Measurements from ENCODE around the gene HOXC13.

The HOXC13 gene, protein sequence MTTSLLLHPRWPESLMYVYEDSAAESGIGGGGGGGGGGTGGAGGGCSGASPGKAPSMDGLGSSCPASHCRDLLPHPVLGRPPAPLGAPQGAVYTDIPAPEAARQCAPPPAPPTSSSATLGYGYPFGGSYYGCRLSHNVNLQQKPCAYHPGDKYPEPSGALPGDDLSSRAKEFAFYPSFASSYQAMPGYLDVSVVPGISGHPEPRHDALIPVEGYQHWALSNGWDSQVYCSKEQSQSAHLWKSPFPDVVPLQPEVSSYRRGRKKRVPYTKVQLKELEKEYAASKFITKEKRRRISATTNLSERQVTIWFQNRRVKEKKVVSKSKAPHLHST

DNA sequence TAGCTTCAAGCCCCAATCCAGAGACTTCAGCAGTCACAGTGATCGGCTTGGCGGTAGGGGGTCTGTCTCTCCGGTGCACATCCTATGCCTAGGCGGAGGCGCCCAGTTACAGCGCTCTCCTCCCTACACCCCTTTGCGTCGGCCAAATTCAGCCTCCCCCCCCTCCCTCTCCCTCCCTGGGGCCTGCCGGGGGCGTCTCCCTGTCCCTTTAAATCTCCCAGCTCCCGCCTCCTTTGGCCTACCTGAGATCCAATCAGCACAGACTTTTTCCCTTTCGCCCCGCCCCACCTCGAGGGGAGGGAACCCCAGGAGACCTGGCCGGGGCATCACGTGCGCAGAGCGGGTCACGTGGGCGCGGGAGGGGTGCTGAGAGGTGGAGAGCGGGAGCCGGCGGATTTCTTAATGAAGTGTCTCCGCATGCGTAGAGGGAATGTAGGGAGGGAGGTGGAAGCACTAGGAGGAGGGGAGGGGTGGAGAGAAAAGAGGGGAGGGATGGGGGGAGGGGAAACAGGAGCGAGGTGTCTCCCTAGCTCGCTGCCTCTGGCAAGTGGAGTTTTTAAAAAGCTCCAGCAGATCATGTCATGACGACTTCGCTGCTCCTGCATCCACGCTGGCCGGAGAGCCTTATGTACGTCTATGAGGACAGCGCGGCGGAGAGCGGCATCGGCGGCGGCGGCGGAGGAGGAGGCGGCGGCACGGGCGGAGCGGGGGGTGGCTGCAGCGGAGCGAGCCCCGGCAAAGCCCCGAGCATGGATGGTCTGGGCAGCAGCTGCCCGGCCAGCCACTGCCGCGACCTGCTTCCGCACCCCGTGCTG lies at the start of gene HOXC13:
TSS of gene HOXC13 (plus strand) at position 506 of the 815 bp plus-strand sequence. CDS start at position 582, 76 bp downstream.
- DNase-seq = no peak

- no peak for DNase-seq
Observed at GRCh38 chr12:53890081-53890480, 48.5 kb upstream of the HOXC13 start.

GRCh38 chr12:53892762-53893395 lies 45.8 kb upstream of the HOXC13 start:
- no peak for DNase-seq

- DNase-seq = no peak
Observed at GRCh38 chr12:53899230-53899629, 39.4 kb upstream of the HOXC13 start.

DNA sequence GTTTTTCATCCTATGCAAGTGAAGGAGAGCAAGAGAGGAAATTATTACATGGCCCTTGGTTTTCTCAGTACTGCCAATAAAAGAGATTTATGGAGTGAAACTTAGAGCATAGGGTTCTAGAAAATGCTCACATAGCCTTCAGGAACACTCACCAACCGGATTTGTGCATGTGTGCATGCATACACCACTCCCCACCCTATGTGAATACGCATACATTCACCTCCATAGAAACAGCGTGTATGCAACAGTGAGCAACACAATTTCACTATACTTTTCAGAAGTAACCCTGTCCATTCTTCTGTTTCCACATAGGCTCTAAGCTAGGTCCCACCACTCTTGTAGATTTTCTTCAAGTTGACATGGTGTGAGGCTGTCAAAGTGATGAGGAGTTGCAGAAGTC lies 31.5 kb upstream of the HOXC13 start:
- DNase-seq = no peak

DNA sequence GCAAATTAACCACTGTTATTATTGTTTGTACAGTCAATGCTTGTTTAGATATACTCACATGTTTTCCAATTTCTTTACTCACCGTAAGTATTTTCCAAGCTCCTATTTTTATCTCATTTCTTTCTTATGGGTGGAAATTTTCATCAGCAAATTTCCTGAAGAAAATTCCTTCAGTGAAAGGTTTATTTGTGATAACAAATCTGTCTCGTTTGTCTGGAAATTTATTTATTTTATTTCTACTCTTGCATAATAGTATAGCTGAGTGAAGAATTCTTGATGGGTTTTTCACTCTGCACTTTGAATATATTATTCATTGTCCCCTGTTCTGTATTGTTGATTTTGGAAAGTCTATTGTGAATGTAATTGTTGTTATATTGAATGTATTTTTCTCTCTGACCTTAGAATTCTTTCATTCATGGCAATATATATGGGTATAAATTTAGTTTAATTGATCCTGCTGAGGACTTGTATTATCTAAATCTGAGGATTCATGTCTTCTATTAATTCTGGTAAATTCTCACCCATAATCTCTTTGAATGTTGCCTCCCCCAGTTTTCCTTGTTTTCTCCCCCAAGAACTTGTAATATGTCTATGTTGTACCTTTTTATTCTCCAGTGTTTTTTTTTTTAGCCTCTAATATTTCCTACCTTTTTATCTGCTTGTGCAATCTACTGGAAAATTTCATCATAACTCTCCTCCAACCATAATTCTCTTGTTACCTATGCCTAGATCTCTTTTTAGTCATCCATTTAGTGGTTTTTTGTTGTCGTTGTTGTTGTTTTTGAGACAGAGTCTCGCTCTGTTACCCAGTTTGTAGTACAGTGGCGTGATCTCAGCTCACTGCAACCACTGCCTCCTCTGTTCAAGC lies 21.6 kb upstream of the HOXC13 start:
- DNase-seq = no peak

GRCh38 chr12:53924521-53925405 lies 13.9 kb upstream of the HOXC13 start:
- no peak for DNase-seq

DNA sequence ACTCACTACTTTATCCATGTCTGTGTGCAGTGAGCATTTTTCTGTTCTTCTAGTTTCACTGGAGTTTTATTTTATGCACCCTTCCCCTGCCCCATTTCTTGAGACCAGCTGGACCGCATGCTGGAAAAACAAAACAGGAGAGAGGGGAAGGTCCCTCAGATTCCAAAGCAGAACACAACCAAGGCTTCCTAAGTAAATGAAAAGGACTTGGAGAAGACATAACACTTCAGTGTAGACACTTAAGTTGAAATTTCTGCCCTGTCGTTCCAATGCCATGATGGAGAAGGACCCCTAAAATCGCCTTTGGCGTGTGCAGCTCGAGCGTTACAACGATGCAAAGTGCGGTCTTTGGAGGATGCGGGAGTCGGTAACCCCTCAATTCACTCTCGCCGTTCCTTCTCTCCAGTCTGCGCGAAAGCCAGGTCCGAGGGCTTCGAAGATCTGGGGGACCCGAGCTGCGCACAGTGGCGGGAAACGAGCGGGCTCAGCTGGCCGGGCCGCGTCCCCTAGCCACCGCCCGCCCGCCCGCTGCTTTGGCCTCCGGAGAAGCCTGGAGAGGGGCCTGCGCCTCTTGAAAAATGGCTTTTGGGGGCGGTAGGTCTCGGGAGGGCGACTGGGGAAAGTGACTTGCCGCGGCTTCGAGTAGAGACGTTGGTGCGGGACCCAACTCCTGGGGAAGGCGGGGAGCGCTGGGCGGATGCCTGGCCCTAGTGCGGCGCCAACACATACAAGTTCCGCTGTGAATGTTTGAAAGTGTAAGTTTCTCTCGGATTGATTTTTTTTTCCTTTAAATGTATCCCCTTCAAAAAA lies 11.2 kb upstream of the HOXC13 start:
- no peak for DNase-seq

- no peak for DNase-seq
Observed at GRCh38 chr12:53928054-53928835, 10.4 kb upstream of the HOXC13 start.

- no peak for DNase-seq
Observed at GRCh38 chr12:53929527-53929926, 9.1 kb upstream of the HOXC13 start.

GRCh38 chr12:53930591-53931255 lies 7.9 kb upstream of the HOXC13 start:
- no peak for DNase-seq

- no peak for DNase-seq
Observed at GRCh38 chr12:53931844-53932581, 6.6 kb upstream of the HOXC13 start.

- no peak for DNase-seq
Observed at GRCh38 chr12:53932915-53933314, 5.7 kb upstream of the HOXC13 start.

GRCh38 chr12:53935383-53936341 lies 3.0 kb upstream of the HOXC13 start:
- DNase-seq = no peak

DNA sequence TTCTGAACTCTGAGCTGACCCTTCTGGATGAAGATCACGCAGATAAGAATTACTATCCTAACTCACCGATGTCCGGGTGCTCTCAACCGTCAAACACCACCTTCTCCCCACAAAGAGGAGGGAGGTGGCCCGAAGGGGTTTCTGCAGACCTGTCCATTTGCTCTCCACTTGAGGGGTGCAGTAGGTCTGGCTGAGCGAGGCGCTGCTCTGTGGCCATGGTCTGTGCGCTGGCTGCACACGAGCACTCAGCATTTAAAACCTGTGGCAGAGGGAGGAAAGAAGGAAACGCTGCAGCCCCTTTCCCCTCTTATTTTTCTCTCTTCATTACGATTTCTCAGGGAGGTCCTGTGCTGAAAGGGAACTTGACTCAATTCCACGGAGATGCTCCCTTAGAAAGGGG lies 1.5 kb upstream of the HOXC13 start:
- no peak for DNase-seq

GRCh38 chr12:53937596-53938325 lies 870 bp upstream of the HOXC13 start:
- DNase-seq = no peak
